ENCODE measurements around the gene CLNK. TPM values are rescaled to one million over a fixed set of nuclear protein-coding genes. Genes with fewer than 3 reads are reported as not detected.

CLNK gene
- total RNA-seq, 1 experiment from 2014 or later = not detected

GRCh38 chr4:10731690-10732089 is 47.1 kb upstream of the CLNK start:
- Histone ChIP-seq H3K18ac (ENCODE audit: insufficient read length, low read depth, low read length) (no peak overlapping the region), H4K8ac (replicated peaks; ENCODE audit: insufficient read length, low read depth, low read length) (no peak overlapping the region), H3K4ac (ENCODE audit: low read depth, low read length) (no peak overlapping the region), H3K27me3 (ENCODE audit: insufficient read depth, low read length) (no peaks in the 10 kb centered on the region), H2BK120ac (ENCODE audit: low read depth, low read length, poor library complexity, severe bottlenecking) (no peak overlapping the region), H3K27ac (ENCODE audit: insufficient read length, low read depth, low read length) (no peak overlapping the region), H2BK20ac (ENCODE audit: low read depth, low read length, poor library complexity, severe bottlenecking) (no peak overlapping the region), H3T11ph (ENCODE audit: low read length) (no peak overlapping the region), H2BK12ac (ENCODE audit: insufficient read length, low read depth, low read length) (no peak overlapping the region), H2AK5ac (ENCODE audit: insufficient read length, low read length) (no peak overlapping the region), H3K56ac (ENCODE audit: insufficient read length, low read depth, low read length) (no peak overlapping the region), H3K79me2 (ENCODE audit: insufficient read depth, low read length) (no peaks in the 10 kb centered on the region), H3K79me1 (ENCODE audit: insufficient read depth, low read depth, low read length, poor library complexity, severe bottlenecking) (no peaks in the 10 kb centered on the region), H4K20me1 (ENCODE audit: control insufficient read depth, insufficient read depth, insufficient read length) (no peaks in the 10 kb centered on the region), H3K4me1 (ENCODE audit: insufficient read depth, low read length) (no peaks in the 10 kb centered on the region), H3K9me3 (ENCODE audit: control insufficient read depth, low read depth, low read length) (no peaks in the 10 kb centered on the region), H3K23me2 (ENCODE audit: insufficient read length, low read depth, low read length, poor library complexity, severe bottlenecking) (no peaks in the 10 kb centered on the region), H4K91ac (ENCODE audit: insufficient read length, low read depth, low read length) (no peak overlapping the region), H3K9ac (ENCODE audit: extremely low read depth, insufficient read length, low read length) (no peak overlapping the region), H3K4me2 (ENCODE audit: insufficient read depth, insufficient read length, low read length) (no peak overlapping the region), H2AFZ (ENCODE audit: low read length) (no peak overlapping the region), H4K5ac (ENCODE audit: insufficient read length, low read depth, low read length) (no peak overlapping the region), H3K23ac (ENCODE audit: insufficient read length, low read depth, low read length) (no peak overlapping the region), H2BK5ac (ENCODE audit: insufficient read length, low read length) (no peak overlapping the region), H2BK15ac (ENCODE audit: low read depth, low read length) (no peak overlapping the region), H3K14ac (ENCODE audit: insufficient read depth, low read length) (no peak overlapping the region)
- Mint-ChIP-seq H3K27me3 (ENCODE audit: low read depth) (no peaks in the 10 kb centered on the region), H3K4me3 (no peak overlapping the region), H3K9me3 (no peaks in the 10 kb centered on the region), H3K4me1 (peaks cover 2 to 12% of the 10 kb centered on the region in 2 experiments; a peak in 2 of 4 replicates), H3K27ac (no peak overlapping the region), H3K36me3 (ENCODE audit: insufficient read depth in 1 of 3, low read depth in 3 of 3) (no peaks in the 10 kb centered on the region)
- WGBS (ENCODE audit: extremely low coverage, insufficient read length, low lambda C conversion rate) = no CpG with 5 or more reads among the region's 3 CpGs
- no peak for DNase-seq
- no peak for TF ChIP-seq CTCF (conservative IDR thresholded peaks at IDR 0.05)

Data from H9 (cell line).